ENCODE measurements around the gene C14orf39.

The C14orf39 gene, protein sequence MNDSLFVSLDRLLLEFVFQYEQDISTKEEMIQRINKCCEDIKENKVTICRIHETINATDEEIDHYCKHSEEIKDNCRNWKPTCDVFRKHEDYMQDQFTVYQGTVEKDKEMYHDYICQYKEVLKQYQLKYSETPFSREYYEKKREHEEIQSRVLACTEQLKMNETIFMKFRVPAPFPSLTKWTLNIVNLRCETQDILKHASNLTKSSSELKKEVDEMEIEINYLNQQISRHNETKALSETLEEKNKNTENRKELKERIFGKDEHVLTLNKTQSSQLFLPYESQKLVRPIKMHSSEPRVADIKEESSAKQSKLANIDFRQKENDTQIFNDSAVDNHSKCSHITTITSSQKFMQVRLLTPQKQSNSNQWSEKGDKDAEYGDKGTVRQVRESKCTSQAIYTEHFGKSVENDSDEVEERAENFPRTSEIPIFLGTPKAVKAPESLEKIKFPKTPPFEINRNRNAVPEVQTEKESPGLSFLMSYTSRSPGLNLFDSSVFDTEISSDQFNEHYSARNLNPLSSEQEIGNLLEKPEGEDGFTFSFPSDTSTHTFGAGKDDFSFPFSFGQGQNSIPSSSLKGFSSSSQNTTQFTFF

DNA sequence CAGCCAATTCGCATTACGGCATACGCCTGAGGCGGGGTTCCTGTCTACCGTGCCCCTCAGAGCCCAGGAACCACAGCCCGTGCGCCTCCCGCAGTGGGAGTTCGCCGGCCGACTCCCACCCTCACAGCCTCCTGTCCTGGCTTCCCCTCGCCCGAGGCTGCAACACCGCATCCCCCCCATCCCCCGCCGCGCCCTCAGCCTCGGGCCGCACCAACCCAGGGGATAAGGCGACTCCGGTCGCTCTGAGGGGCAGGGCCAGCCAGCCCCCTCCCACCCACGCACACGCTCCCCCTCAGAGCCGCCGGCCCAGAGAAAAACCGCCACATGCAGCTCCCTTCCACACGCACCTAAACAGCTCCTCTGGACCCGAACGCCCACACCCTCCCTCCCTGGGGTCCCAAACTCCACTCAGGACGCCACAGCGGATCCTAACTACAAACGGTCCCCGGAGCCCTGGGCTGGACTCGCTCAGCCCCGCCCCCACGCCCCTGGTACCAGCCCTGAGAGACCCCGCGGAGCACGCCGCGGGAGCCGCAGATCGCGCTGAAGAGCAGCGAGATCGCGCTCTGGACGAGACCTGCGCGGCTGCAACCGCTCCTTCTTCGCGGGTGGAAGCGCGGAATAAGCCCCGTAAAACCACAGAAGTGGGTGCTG is at the start of gene C14orf39:
Gene C14orf39, minus strand, starts transcription at position 466 of the 654 bp plus-strand sequence. CDS start 985 bp downstream, outside the sequence.
- no peak for DNase-seq

GRCh38 chr14:60532442-60532841 is 46.6 kb upstream of the C14orf39 start:
- no peak for DNase-seq

DNA sequence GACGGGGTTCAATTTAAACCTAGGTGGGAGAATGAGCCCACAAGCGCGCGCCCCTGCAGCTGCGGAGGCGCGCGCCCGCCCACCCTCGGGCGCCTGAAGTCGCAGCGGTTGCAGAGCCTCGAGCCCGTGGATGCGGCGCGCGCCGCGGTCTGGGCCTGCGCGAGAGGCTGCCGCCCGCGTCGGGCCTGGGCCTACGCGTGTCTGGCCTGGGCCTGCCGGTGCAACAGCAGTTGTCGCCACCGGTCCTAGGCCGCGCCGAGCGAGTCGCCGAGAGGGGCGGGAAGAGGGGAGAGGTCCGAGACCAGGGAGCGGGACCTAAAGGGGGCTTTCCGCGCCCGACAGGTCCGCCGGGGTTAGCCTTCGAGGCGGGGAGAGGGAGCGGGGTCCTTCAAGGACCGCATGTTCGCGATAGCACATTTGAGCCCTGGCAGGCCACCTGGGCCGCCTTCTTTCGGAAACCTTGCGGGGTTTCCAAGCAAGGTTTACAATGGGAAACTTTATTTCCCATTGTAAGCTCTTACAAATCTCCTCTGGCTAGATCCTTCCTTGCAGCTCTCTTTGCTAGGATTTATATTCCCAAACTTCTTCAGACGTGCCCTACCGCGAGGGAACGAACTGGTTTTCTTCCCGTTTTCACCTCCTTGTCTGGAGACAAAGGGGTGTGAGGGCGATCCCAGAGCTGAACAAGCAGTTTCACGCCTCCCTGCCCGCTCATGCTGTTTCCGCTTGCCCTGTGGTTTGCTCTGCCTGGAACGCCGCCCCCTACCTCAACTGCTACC is 29.8 kb upstream of the C14orf39 start:
- no peak for DNase-seq

DNA sequence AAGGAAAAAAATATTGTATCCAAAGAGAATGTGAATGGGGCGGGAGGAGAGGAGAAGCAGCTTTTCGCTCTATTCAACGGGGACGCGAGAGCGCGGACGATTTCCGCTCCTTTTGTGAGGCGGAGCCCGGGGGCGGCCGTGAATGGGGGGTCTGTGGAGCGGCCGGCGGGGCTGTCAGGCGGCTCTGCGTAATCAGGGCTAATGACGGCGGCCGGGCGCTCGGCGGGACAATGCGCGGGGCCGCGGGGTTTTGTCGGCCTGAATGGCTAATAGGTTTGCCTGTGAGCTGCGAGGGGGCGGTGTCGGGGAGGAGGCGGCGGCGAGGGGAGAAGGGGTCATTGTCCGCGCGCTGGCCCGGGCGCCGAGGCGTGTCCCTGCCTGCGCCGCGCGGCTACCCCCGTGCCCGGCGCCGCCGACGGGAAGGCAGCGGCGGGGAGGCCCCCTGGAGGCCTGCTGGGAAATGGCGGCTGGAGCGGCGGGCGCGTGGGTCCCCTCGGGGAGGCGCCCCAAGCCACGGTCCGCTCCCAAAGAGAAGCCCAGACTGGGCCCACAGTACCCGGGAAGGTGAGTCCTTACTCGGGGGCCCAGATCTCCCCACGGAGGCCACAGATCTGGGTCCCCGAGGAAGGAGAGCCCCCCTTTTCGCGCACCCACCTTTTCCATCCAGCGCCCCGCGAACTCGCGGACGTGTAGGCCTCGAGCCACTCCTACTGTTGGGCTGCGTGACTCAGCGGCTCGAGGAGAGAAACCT is 29.1 kb upstream of the C14orf39 start:
- peak; percentile 21 to 83 for DNase-seq

DNA sequence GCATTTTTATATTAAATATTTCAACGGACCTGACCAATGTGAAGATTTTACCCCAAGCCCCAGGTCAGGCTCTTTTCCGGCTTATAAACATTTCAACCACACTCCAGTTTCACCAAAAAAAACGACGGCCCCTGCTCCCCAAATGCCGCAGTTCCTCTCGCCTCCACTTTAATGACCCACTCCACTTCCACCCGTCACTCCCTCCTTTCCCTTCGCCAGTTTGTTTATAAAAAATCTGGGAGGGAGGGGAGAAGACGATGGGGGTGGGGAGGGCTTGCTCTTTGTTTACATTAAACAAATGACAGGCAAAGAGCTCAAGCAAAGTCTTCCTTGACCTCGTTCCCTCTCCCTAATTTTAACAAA is 28.5 kb upstream of the C14orf39 start:
- peak in 1 of 2 experiments; percentile 78 for DNase-seq

- no peak for DNase-seq
Observed at GRCh38 chr14:60512973-60513571, 27.2 kb upstream of the C14orf39 start.

DNA sequence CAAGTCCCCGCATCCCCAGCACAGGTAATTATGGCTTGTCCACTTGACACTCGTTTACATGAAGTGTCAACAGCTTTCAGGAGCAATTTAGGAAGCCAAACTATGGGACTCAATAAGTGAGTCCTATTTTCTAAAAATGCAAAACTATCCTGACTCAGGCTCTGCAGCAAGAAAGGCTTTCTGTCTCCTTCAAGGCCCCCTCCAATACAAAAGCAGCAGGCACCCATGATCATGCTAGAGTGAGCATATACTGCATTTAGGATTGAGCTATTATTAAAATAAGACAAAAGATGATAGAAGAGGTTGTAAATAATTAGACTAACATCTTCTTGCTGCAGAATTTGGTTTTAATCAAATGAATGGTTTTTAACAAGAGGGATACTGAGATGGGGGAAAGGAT is 26.3 kb upstream of the C14orf39 start:
- DNase-seq = no peak

DNA sequence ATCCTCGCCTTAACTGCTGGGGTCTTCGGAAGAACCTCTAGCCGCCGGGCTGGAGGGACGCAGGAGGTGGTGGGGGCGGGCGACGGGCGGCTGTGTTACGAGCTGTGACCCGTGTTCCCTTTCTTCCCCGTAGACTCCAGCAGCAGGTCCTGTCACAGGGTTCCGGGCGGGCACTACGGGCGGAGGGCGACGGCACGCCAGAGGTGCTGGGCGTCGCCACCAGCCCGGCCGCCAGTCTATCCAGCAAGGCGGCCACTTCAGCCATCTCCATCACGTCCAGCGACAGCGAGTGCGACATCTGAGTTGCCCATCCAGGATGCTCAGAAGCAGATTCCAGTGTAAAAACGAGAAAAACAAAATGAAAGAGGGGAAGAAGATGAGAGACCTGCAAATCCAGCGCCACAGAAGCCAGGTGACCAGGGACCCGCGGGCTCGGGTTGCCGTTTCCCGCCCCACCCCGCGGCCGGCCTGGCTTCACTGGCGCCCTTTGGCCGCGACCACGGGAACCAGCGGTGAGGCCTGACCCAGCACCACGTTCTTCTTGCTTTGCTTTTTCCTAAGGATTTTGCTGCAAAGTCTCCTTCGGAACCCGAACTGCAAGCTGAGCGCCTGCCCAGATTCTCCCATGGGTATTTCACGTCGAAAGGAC is 25.2 kb upstream of the C14orf39 start:
- DNase-seq = no peak

DNA sequence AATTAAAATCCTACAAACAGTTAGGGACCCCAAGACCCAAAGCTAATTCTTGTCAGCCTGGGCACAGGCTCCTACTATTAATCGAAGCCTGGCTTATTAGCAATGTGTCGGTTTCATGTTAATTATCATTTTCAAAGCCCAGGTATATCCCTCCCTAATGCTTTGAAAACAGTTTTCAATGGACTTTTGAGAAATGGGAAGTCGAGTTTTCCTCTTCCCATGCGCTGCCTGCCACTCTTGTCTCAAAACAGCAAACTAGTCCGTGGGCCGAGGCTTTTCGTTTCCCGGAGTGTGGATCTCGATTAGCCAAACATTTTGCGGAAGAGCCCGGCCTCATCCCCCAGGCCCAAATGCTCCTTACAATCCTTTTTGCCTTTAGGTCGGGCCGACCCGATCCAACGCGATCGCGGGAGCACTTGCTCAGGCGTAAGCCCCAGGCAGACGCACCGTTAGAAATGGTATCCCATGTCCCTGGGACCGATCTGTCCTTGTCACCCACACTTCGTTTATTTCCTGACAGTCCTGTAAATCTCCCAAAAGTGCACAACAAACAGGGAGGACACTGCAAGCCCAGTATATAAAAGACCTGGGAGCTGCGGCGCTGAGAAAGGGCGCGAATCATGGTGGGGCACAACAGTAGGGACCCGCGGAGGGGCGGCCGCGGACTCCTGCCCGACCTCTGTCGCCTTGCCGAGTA is 24.5 kb upstream of the C14orf39 start:
- DNase-seq = no peak

DNA sequence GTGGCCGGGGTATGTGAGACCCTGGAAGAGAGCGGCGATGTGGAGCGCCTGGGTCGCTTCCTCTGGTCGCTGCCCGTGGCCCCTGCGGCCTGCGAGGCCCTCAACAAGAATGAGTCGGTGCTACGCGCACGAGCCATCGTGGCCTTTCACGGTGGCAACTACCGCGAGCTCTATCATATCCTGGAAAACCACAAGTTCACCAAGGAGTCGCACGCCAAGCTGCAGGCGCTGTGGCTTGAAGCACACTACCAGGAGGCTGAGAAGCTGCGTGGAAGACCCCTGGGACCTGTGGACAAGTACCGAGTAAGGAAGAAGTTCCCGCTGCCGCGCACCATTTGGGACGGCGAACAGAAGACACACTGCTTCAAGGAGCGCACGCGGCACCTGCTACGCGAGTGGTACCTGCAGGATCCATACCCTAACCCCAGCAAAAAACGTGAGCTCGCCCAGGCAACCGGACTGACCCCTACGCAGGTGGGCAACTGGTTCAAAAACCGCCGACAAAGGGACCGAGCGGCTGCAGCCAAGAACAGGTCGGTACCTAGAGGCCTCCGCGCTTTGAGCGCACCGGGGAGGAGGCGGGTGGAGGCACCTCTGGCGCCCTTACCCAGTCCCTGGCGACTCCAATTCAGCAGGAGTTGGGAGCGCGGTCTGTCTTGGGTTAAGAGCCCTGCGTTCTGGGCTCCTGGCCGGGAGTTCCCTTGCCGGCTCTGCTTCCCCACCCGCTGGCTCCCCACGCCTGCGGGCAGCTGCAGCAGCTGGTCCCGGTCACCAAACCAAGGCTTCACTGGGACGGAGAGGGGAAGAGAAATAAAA is 23.8 kb upstream of the C14orf39 start:
- no peak for DNase-seq

DNA sequence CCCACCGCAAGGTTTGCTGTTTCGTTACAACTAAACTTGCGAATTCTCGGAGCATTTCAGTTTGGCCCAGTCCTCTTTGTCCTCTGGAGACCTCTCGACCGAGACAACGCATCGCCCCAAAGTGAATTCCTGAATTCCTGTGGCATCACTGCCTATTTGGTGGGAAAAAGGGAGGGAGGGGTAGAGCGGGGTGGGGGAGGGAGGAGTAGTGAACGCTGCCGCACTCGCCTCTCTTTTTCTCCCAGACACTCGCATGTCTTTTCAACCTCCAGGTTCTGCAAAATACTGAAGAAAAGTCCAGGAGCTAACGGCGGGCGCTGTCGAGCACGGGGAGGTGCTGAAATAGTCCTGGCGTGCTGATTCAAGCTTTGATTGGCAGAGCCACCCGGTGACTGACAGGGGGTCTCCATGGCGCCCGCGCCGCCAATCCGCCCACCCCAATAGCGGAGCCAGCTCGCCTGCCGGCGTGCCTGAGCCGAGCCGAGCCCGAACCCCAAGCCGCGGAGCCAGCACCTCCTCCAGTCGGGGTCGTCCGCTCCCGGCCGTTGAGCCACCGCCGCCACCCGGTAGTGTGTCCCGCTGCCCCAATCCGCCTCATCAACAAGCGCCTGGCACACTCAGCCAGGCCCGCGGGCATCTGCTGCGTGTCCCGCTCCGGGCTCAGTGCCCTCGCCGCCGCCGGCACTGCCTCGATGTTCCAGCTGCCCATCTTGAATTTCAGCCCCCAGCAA is 23.0 kb upstream of the C14orf39 start, which contains the start of gene SIX6:
Gene SIX6, plus strand, starts transcription at position 440 of the 731 bp plus-strand sequence. Its CDS starts 253 bp downstream, at position 693.
- peak; percentile 21 to 46 for DNase-seq

GRCh38 chr14:60508363-60508706 is 22.5 kb upstream of the C14orf39 start:
- no peak for DNase-seq

GRCh38 chr14:60506985-60507829 is 21.3 kb upstream of the C14orf39 start:
- DNase-seq = no peak

GRCh38 chr14:60506462-60506984 is 20.7 kb upstream of the C14orf39 start:
- DNase-seq = no peak

- DNase-seq = no peak
Observed at GRCh38 chr14:60506010-60506409, 20.1 kb upstream of the C14orf39 start.

GRCh38 chr14:60505448-60505847 is 19.6 kb upstream of the C14orf39 start:
- no peak for DNase-seq

DNA sequence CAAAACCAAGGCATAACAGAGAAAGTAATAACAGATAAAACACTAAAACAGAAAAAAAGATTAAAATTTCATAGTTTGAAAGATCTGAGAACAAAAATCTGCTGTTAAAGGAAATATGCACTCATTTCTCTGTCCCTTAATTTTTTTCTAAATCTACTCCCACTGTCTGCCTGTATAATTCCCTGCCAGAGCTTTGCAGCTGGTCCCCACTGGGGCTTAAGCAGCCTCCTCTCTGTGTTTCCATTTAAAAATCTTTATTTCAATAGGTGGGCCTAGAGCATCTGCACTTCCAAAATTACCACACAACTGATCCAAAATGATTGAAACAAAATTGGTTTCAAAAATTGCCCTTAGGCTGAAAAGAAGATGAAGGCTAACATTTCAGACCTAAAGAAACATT is 16.7 kb upstream of the C14orf39 start:
- DNase-seq = no peak

DNA sequence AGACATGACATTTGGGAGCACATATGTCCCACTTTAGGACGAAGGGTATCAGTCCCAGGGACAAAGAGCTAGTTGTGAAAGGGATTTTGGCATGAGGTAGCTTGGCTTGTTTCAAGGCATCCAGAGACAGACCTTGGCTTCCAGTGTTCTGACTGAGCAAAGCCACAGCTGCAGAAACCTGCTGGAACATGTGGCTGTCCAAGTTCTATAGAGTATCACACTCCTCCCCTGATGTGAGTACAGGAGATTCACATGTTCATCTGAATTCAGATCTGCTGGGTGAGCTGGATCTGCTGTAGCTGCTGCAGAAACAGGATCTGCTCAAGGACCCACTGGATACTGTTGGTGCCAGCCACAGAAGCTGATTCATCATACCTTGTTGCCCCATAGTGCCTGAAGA is 10.1 kb upstream of the C14orf39 start:
- DNase-seq = no peak

Measured in NCI-H526 (cell line).